HL-60/S4 treated with phorbol 12-myristate 13-acetate at 8.2 ng/mL for 4 days and 3 days (cell line): ENCODE data around the gene VEPH1.

Experiments used
- in situ Hi-C: fragments of 300-500 bp; cut with MboI; formaldehyde crosslinking; loops from 2 replicates; pipeline ENCODE4 v1.15.0; 2022; ENCODE audit warnings: low sequenced_read_pairs

VEPH1 gene

GRCh38 chr3:157479464-157480243, 23.6 kb downstream of the VEPH1 start:
- in situ Hi-C loops = no loop called here

GRCh38 chr3:157477441-157477840, 25.8 kb downstream of the VEPH1 start:
- in situ Hi-C loops = no loop called here

GRCh38 chr3:157475921-157476414, 27.2 kb downstream of the VEPH1 start:
- in situ Hi-C loops = no loop called here

GRCh38 chr3:157472648-157473047, 30.6 kb downstream of the VEPH1 start:
- in situ Hi-C loops = no loop called here

GRCh38 chr3:157471064-157471463, 32.2 kb downstream of the VEPH1 start:
- in situ Hi-C loops = no loop called here

- in situ Hi-C loops = no loop called here
Measured at GRCh38 chr3:157469561-157470294, 33.5 kb downstream of the VEPH1 start.

GRCh38 chr3:157467200-157467599, 36.0 kb downstream of the VEPH1 start:
- in situ Hi-C loops = no loop called here

- in situ Hi-C loops = no loop called here
Measured at GRCh38 chr3:157465741-157466140, 37.5 kb downstream of the VEPH1 start.

- in situ Hi-C loops = no loop called here
Measured at GRCh38 chr3:157464321-157464720, 38.9 kb downstream of the VEPH1 start.

- in situ Hi-C loops = no loop called here
Measured at GRCh38 chr3:157463816-157464215, 39.4 kb downstream of the VEPH1 start.

- in situ Hi-C loops = no loop called here
Measured at GRCh38 chr3:157460253-157460652, 43.0 kb downstream of the VEPH1 start.

- in situ Hi-C loops = no loop called here
Measured at GRCh38 chr3:157459706-157460105, 43.5 kb downstream of the VEPH1 start.

- in situ Hi-C loops = no loop called here
Measured at GRCh38 chr3:157453824-157454223, 49.4 kb downstream of the VEPH1 start.

GRCh38 chr3:157452097-157452496, 51.1 kb downstream of the VEPH1 start:
- in situ Hi-C loops = no loop called here

GRCh38 chr3:157447026-157447694, 56.1 kb downstream of the VEPH1 start:
- in situ Hi-C loops = no loop called here

- in situ Hi-C loops = no loop called here
Measured at GRCh38 chr3:157445857-157446256, 57.4 kb downstream of the VEPH1 start.

- in situ Hi-C loops = no loop called here
Measured at GRCh38 chr3:157444797-157445184, 58.4 kb downstream of the VEPH1 start.

GRCh38 chr3:157443905-157444796, 59.1 kb downstream of the VEPH1 start:
- in situ Hi-C loops = no loop called here

- in situ Hi-C loops = no loop called here
Measured at GRCh38 chr3:157442729-157443128, 60.5 kb downstream of the VEPH1 start.

GRCh38 chr3:157441102-157441624, 62.1 kb downstream of the VEPH1 start:
- in situ Hi-C loops = no loop called here
